Esophagus muscularis mucosa (tissue), 4 donors: ENCODE measurements around the gene HYAL4. TPM values are rescaled to one million over a fixed set of nuclear protein-coding genes. Genes with fewer than 3 reads are reported as not detected.
"Not testable (repeated sequence)": the region's sequence is repeated elsewhere in the genome, so short reads cannot be mapped to it uniquely, and the experiment has no call there.

Experiments
- DNase-seq: peaks from one replicate; pipeline ENCODE4 v3.0.0-alpha.2; 2017; ENCODE audit errors: extremely low spot score
- H3K27ac ChIP-seq, 4 donors: fragments of 200-600 bp; sonication (generic); replicated peaks in 1 of 4; 1 replicate in 3 of 4; 2 replicates in 1 of 4; pipeline ENCODE4 v1.5.1; 2016 to 2019; ENCODE audit warnings: mild to moderate bottlenecking in 1 of 4
- H3K27me3 ChIP-seq, 4 donors: fragments of 200-600 bp; sonication (generic); one replicate each; pipeline versions ENCODE4 v1.5.1 to v1.6.0; 2016 to 2019
- H3K36me3 ChIP-seq, 4 donors: fragments of 200-600 bp; sonication (generic); one replicate each; pipeline ENCODE4 v1.5.1; 2016 to 2019
- H3K4me1 ChIP-seq, 4 donors: fragments of 200-600 bp; sonication (generic); one replicate each; pipeline ENCODE4 v1.5.1; 2016 to 2019
- H3K4me3 ChIP-seq, 4 donors: fragments of 200-600 bp; sonication (generic); 1 replicate in 2 of 4; 2 replicates in 2 of 4; pipeline ENCODE4 v1.5.1; 2016 to 2019; ENCODE audit warnings: mild to moderate bottlenecking in 4 of 4, moderate library complexity in 1 of 4
- H3K9me3 ChIP-seq, 4 donors: fragments of 200-600 bp; sonication (generic); 1 replicate in 3 of 4; 2 replicates in 1 of 4; pipeline ENCODE4 v1.5.1; 2016 to 2019
- CTCF ChIP-seq, 3 experiments: fragments of 200-600 bp in 2 of 3; fragments of 450-650 bp in 1 of 3; sonication (generic) in 2 of 3; IDR thresholded peaks; one replicate each; pipeline ENCODE4 v1.5.1; 2017 to 2019; ENCODE audit warnings: antibody characterized with exemption in 3 of 3, mild to moderate bottlenecking in 2 of 3, moderate library complexity in 1 of 3
- EP300 ChIP-seq: sonication (generic); formaldehyde crosslinking; IDR thresholded peaks from one replicate; pipeline ENCODE4 v1.6.1; 2017; ENCODE audit warnings: antibody characterized with exemption
- POLR2A ChIP-seq: fragments of 450-650 bp; IDR thresholded peaks from one replicate; pipeline ENCODE4 v1.6.1; 2017; ENCODE audit warnings: antibody characterized with exemption, moderate library complexity, mild to moderate bottlenecking, low read depth
- POLR2AphosphoS5 ChIP-seq, 2 donors: sonication (generic); formaldehyde crosslinking; IDR thresholded peaks; one replicate each; pipeline ENCODE4 v1.6.1; 2017; ENCODE audit warnings: antibody characterized with exemption in 2 of 2
- WGBS: methylation state at CpG from one replicate; pipeline ENCODE4 v1.1.5; 2018; 5-methylcytosine and 5-hydroxymethylcytosine counted together
- intact Hi-C: fragments of 100-400 bp; cut with DNase I; formaldehyde crosslinking; loops from one replicate; pipeline ENCODE4 v1.15.1; 2023
- total RNA-seq, 4 donors: library from RNA; depleted of rRNA; stranded (reverse); fragments of >200 nt; gene quantifications; one replicate each; pipeline versions ENCODE4 v1.1.0 to v1.2.1, GENCODE V29; 2016

The HYAL4 gene
- total RNA-seq, 4 donors from 2014 or later = not detected

DNA sequence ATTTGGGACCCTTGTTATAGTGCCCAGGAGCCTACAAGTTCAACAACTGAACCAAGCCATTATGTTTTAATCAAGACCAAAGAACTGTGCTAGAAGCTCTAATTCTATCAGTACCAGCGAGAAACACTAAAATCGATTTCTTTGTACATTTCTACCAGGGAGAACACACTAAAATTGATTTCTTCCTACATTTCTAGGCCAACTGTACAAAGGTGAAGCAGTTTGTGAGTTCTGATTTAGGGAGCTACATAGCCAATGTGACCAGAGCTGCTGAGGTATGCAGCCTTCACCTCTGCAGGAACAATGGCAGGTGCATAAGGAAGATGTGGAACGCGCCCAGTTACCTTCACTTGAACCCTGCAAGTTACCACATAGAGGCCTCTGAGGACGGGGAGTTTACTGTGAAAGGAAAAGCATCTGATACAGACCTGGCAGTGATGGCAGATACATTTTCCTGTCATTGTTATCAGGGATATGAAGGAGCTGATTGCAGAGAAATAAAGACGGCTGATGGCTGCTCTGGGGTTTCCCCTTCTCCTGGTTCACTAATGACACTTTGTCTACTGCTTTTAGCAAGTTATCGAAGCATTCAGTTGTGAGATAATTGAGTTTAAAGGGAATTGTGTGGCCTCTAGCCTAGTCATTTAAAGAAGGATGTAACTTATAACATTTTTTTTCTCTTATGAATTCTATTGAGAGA, 31.7 kb downstream of the HYAL4 start:
- Histone ChIP-seq H3K36me3 (no peaks in the 10 kb centered on the region), H3K9me3 (no peaks in the 10 kb centered on the region), H3K27me3 (peaks cover 0 to 4% (median 0%) of the 10 kb centered on the region in 4 donors), H3K4me1 (no peaks in the 10 kb centered on the region), H3K4me3 (no peak overlapping the region), H3K27ac (no peak overlapping the region)
- TF ChIP-seq POLR2A (no peak), CTCF (IDR thresholded peaks at IDR 0.05) (no peak), EP300 (no peak), POLR2AphosphoS5 (IDR thresholded peaks at IDR 0.05) (no peak)
- WGBS = 84% methylated on average over 7 of the region's 7 CpGs
- DNase-seq = no peak
- intact Hi-C loops = no loop called here

DNA sequence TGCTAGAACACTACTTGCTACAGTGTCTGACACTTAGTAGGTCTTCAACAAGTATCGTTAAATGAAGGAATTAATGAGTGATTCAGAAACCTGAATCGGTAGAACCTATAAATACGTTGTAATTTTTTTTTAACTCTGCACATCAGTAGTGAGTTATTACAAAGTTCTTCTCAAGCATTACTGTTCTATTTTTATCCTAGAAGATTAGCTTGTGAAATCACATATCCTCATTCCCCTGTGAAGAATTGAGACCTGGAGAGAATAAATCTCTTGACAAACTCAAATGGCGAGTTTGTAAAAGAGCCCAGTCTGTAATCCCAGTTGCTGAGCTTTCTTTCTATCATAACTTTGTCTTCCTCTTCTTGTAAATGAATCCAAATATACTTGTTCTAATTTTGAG, 34.7 kb downstream of the HYAL4 start:
- Histone ChIP-seq H3K27ac (no peak overlapping the region), H3K9me3 (no peaks in the 10 kb centered on the region), H3K36me3 (no peaks in the 10 kb centered on the region), H3K4me3 (no peak overlapping the region), H3K4me1 (no peaks in the 10 kb centered on the region), H3K27me3 (no peaks in the 10 kb centered on the region)
- 69% methylated on average over 4 of the region's 4 CpGs for WGBS
- DNase-seq = no peak
- intact Hi-C loops = no loop called here
- TF ChIP-seq POLR2AphosphoS5 (IDR thresholded peaks at IDR 0.05) (no peak), POLR2A (no peak), EP300 (no peak)

DNA sequence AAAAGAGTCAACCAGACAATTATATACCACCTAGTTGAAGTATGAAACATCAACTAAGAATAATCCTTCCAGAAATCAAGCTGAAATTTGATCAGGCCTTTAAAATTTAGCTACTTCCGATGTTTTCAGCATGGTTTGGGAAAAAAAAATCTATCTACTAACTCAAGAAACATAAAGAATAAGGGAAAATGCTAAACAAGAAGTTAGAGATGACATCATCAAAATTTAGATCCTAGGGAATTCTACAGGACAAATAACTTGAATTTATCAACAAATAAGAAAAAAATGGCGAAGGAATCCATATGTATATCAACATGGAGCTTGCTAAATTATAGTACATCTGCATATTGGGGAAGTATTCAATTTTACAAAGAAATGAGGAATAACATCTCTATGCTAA, 36.3 kb downstream of the HYAL4 start:
- no peak for DNase-seq
- Histone ChIP-seq H3K27me3 (no peaks in the 10 kb centered on the region), H3K4me3 (no peak overlapping the region), H3K36me3 (no peaks in the 10 kb centered on the region), H3K9me3 (no peaks in the 10 kb centered on the region), H3K4me1 (no peaks in the 10 kb centered on the region), H3K27ac (no peak overlapping the region)
- intact Hi-C loops = no loop called here
- WGBS = 88% methylated on average over 2 of the region's 2 CpGs
- no peak for TF ChIP-seq POLR2A

GRCh38 chr7:123883154-123883553, 38.2 kb downstream of the HYAL4 start:
- Histone ChIP-seq H3K4me1 (no peaks in the 10 kb centered on the region), H3K27ac (no peak overlapping the region), H3K36me3 (no peaks in the 10 kb centered on the region), H3K27me3 (no peaks in the 10 kb centered on the region), H3K4me3 (no peak overlapping the region), H3K9me3 (no peaks in the 10 kb centered on the region)
- intact Hi-C loops = no loop called here
- no peak for DNase-seq
- TF ChIP-seq EP300 = no peak
- no peak for TF ChIP-seq POLR2AphosphoS5 (IDR thresholded peaks at IDR 0.05)
- TF ChIP-seq CTCF (IDR thresholded peaks at IDR 0.05) = no peak
- TF ChIP-seq POLR2A = no peak

GRCh38 chr7:123888192-123888591, 43.2 kb downstream of the HYAL4 start:
- Histone ChIP-seq H3K36me3 (no peaks in the 10 kb centered on the region), H3K4me1 (no peaks in the 10 kb centered on the region), H3K4me3 (no peak overlapping the region), H3K9me3 (peaks cover 0 to 6% (median 0%) of the 10 kb centered on the region in 4 donors), H3K27ac (no peak overlapping the region), H3K27me3 (no peaks in the 10 kb centered on the region)
- TF ChIP-seq POLR2AphosphoS5 (IDR thresholded peaks at IDR 0.05) (no peak), CTCF (IDR thresholded peaks at IDR 0.05) (no peak), EP300 (no peak), POLR2A (no peak)
- DNase-seq = no peak
- intact Hi-C loops = no loop called here

GRCh38 chr7:123894753-123895152, 49.8 kb downstream of the HYAL4 start:
- H3K36me3 ChIP-seq, H3K27ac ChIP-seq, H3K4me3 ChIP-seq, H3K27me3 ChIP-seq, intact Hi-C loops, H3K4me1 ChIP-seq, DNase-seq: not testable (repeated sequence)
- WGBS = 91% methylated on average over 6 of the region's 10 CpGs
- H3K9me3 ChIP-seq = peaks cover 0 to 10% (median 0%) of the 10 kb centered on the region in 4 donors
